Colonic mucosa (tissue), 4 donors: Measurements from ENCODE around the gene PHLDB2. TPM values are rescaled to one million over a fixed set of nuclear protein-coding genes. Genes with fewer than 3 reads are reported as not detected.

Experiments used
- DNase-seq: peaks from one replicate; pipeline ENCODE4 v3.0.0-alpha.2; 2020
- H3K27ac ChIP-seq: fragments of 200-600 bp; one replicate; pipeline ENCODE4 v1.8.0; 2021
- H3K27me3 ChIP-seq: fragments of 200-600 bp; one replicate; pipeline ENCODE4 v1.8.0; 2021
- H3K36me3 ChIP-seq: fragments of 200-600 bp; one replicate; pipeline ENCODE4 v1.8.0; 2021
- H3K4me1 ChIP-seq: fragments of 200-600 bp; one replicate; pipeline ENCODE4 v1.8.0; 2021; ENCODE audit warnings: mild to moderate bottlenecking
- H3K4me3 ChIP-seq: fragments of 200-600 bp; one replicate; pipeline ENCODE4 v1.8.0; 2021
- H3K9ac ChIP-seq, 2 donors: one replicate each; pipeline ENCODE4 v1.7.0; 2013; ENCODE audit warnings: control low read depth in 2 of 2, low read depth in 2 of 2, low read length in 2 of 2
- H3K9me3 ChIP-seq: fragments of 200-600 bp; one replicate; pipeline ENCODE4 v1.8.0; 2021
- CTCF ChIP-seq: fragments of 200-600 bp; IDR thresholded peaks from one replicate; pipeline ENCODE4 v1.8.0; 2022; ENCODE audit warnings: antibody characterized with exemption, mild to moderate bottlenecking
- intact Hi-C: fragments of 100-400 bp; cut with DNase I; formaldehyde crosslinking; loops from one replicate; pipeline ENCODE4 v1.14.1; 2022
- total RNA-seq, 2 donors: library from RNA; stranded (reverse); fragmentation: NEBNext Ultra II Directional in 1 of 2; extraction: Animal tissue kit (Norgen Biotek cat#: 25700) in 1 of 2; gene quantifications; one replicate each; pipeline ENCODE4 v1.2.1, GENCODE V29; 2021
- donor health status: healthy.
- donor health status: DM: no; HTN: no; CAD: no.
- donor health status: DM: no; HTN: no; CAD: no.

The PHLDB2 gene
- total RNA-seq, 2 donors from 2014 or later = 3.1 to 33.4 TPM

- H3K9ac ChIP-seq = no peak overlapping the region
- H3K9me3 ChIP-seq = no peaks in the 10 kb centered on the region
- H3K36me3 ChIP-seq = no peaks in the 10 kb centered on the region
- TF ChIP-seq CTCF = no peak
- no peak for DNase-seq
- no peak overlapping the region for H3K4me3 ChIP-seq
- intact Hi-C loops = no loop called here
- H3K27me3 ChIP-seq = no peaks in the 10 kb centered on the region
- peak overlapping the region; percentile 24 for H3K27ac ChIP-seq
- H3K4me1 ChIP-seq = no peaks in the 10 kb centered on the region
Measured at GRCh38 chr3:111904376-111905241, 45.5 kb downstream of the PHLDB2 start.

GRCh38 chr3:111906656-111907055, 47.6 kb downstream of the PHLDB2 start:
- no peak for TF ChIP-seq CTCF
- H3K4me1 ChIP-seq = no peaks in the 10 kb centered on the region
- H3K9me3 ChIP-seq = no peaks in the 10 kb centered on the region
- H3K4me3 ChIP-seq = no peak overlapping the region
- DNase-seq = no peak
- intact Hi-C loops = no loop called here
- no peaks in the 10 kb centered on the region for H3K27me3 ChIP-seq
- H3K27ac ChIP-seq = no peak overlapping the region
- no peaks in the 10 kb centered on the region for H3K36me3 ChIP-seq
- no peak overlapping the region for H3K9ac ChIP-seq

DNA sequence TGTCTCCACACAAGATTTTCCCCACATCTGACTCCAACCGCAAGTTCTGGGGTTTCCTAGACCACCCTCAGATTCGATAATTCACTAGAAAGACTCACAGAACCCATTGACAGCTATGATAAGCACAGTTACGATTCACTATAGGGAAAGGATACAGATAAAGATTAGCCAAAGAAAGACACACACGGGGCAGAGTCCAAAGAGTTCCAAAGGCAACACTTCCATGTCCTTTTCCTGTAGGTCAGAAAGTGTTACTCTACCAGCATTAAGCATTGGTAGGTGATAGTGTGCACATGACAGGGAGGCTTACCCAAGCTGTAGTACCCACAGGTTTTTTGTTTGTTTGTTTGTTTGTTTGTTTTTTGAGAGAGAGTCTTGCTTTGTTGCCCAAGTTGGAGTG, 48.1 kb downstream of the PHLDB2 start:
- Histone ChIP-seq H3K27ac (no peak overlapping the region), H3K27me3 (no peaks in the 10 kb centered on the region), H3K4me1 (no peaks in the 10 kb centered on the region), H3K36me3 (no peaks in the 10 kb centered on the region), H3K9me3 (no peaks in the 10 kb centered on the region), H3K4me3 (no peak overlapping the region), H3K9ac (no peak overlapping the region)
- DNase-seq = no peak
- intact Hi-C loops = no loop called here
- TF ChIP-seq CTCF = no peak

DNA sequence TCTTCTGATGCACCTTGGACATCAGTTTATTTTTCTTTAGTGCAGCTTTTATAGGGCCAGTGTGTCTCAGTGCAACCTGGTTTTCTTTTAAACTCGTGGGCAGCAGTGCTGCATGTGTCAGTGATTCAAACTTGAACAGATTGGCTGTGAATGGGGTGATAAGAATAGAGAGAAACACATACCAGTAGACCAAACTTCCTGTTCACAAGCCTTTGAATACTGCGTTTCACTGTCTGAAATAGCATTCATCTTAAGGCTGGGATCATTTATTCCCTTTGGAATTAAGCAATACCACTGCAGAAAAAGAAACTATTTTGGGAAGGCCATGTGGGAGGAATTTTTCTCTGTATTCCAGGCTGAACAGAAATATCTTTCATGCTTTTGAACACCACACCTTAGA, 51.7 kb downstream of the PHLDB2 start:
- Histone ChIP-seq H3K4me3 (no peak overlapping the region), H3K9ac (no peak overlapping the region), H3K9me3 (no peaks in the 10 kb centered on the region), H3K36me3 (no peaks in the 10 kb centered on the region), H3K4me1 (no peaks in the 10 kb centered on the region), H3K27me3 (no peaks in the 10 kb centered on the region), H3K27ac (no peak overlapping the region)
- no peak for TF ChIP-seq CTCF
- intact Hi-C loops = no loop called here
- DNase-seq = no peak

- Histone ChIP-seq H3K4me1 (no peaks in the 10 kb centered on the region), H3K27ac (no peak overlapping the region), H3K9me3 (no peaks in the 10 kb centered on the region), H3K4me3 (no peak overlapping the region), H3K36me3 (no peaks in the 10 kb centered on the region), H3K9ac (no peak overlapping the region), H3K27me3 (no peaks in the 10 kb centered on the region)
- DNase-seq = no peak
- TF ChIP-seq CTCF = no peak
- intact Hi-C loops = no loop called here
Measured at GRCh38 chr3:111911446-111911845, 52.4 kb downstream of the PHLDB2 start.
